Measurements from ENCODE around the gene C19orf47. TPM values are rescaled to one million over a fixed set of nuclear protein-coding genes. Genes with fewer than 3 reads are reported as not detected.

C19orf47 gene
- total and polyA plus RNA-seq, 4 donors, result 6.9 to 24.4 (median 15.8) TPM

GRCh38 chr19:40279761-40280607, 68.2 kb downstream of the C19orf47 start:
- Histone ChIP-seq H3K4me1 (ENCODE audit: control insufficient read depth, insufficient read depth, low read length) (peaks cover 40% of the 10 kb centered on the region), H3K27ac (ENCODE audit: low read depth, low read length) (peak overlapping the region; percentile 71), H3K9me3 (ENCODE audit: control insufficient read depth, insufficient read depth, low read length) (no peaks in the 10 kb centered on the region), H3K27me3 (ENCODE audit: control insufficient read depth, insufficient read depth, low read length) (no peaks in the 10 kb centered on the region), H3K36me3 (ENCODE audit: control insufficient read depth, insufficient read depth, low read length) (peaks cover 44% of the 10 kb centered on the region), H3K4me3 (ENCODE audit: low read depth, low read length) (no peak overlapping the region)
- WGBS (ENCODE audit: insufficient coverage), result 88% methylated on average over 11 of the region's 17 CpGs
- DNase-seq (ENCODE audit: low read depth in 4 of 6, low spot score in 6 of 6), result no peak

GRCh38 chr19:40279120-40279551, 69.1 kb downstream of the C19orf47 start:
- H3K36me3 ChIP-seq (ENCODE audit: control insufficient read depth, insufficient read depth, low read length), result peaks cover 49% of the 10 kb centered on the region
- H3K9me3 ChIP-seq (ENCODE audit: control insufficient read depth, insufficient read depth, low read length), result no peaks in the 10 kb centered on the region
- DNase-seq (ENCODE audit: low read depth in 4 of 6, low spot score in 6 of 6), result peak in 1 of 6 donors; percentile 63
- peaks cover 44% of the 10 kb centered on the region for H3K4me1 ChIP-seq (ENCODE audit: control insufficient read depth, insufficient read depth, low read length)
- H3K27me3 ChIP-seq (ENCODE audit: control insufficient read depth, insufficient read depth, low read length), result no peaks in the 10 kb centered on the region
- H3K4me3 ChIP-seq (ENCODE audit: low read depth, low read length), result no peak overlapping the region
- H3K27ac ChIP-seq (ENCODE audit: low read depth, low read length), result peak overlapping the region; percentile 71
- 63% methylated on average over 13 of the region's 15 CpGs for WGBS (ENCODE audit: insufficient coverage)

- DNase-seq (ENCODE audit: low read depth in 4 of 6, low spot score in 6 of 6), result no peak
- Histone ChIP-seq H3K4me1 (ENCODE audit: control insufficient read depth, insufficient read depth, low read length) (peaks cover 44% of the 10 kb centered on the region), H3K9me3 (ENCODE audit: control insufficient read depth, insufficient read depth, low read length) (no peaks in the 10 kb centered on the region), H3K36me3 (ENCODE audit: control insufficient read depth, insufficient read depth, low read length) (peaks cover 47% of the 10 kb centered on the region), H3K4me3 (ENCODE audit: low read depth, low read length) (no peak overlapping the region), H3K27me3 (ENCODE audit: control insufficient read depth, insufficient read depth, low read length) (no peaks in the 10 kb centered on the region), H3K27ac (ENCODE audit: low read depth, low read length) (peak overlapping the region; percentile 71)
- WGBS (ENCODE audit: insufficient coverage), result 89% methylated on average over 15 of the region's 16 CpGs
These were observed 69.7 kb downstream of the C19orf47 start for GRCh38 chr19:40278361-40279035.

- H3K27me3 ChIP-seq (ENCODE audit: control insufficient read depth, insufficient read depth, low read length), result no peaks in the 10 kb centered on the region
- peaks cover 44% of the 10 kb centered on the region for H3K36me3 ChIP-seq (ENCODE audit: control insufficient read depth, insufficient read depth, low read length)
- H3K4me3 ChIP-seq (ENCODE audit: low read depth, low read length), result no peak overlapping the region
- WGBS (ENCODE audit: insufficient coverage), result 87% methylated on average over 7 of the region's 10 CpGs
- H3K27ac ChIP-seq (ENCODE audit: low read depth, low read length), result no peak overlapping the region
- no peak for DNase-seq (ENCODE audit: low read depth in 4 of 6, low spot score in 6 of 6)
- peaks cover 40% of the 10 kb centered on the region for H3K4me1 ChIP-seq (ENCODE audit: control insufficient read depth, insufficient read depth, low read length)
- no peaks in the 10 kb centered on the region for H3K9me3 ChIP-seq (ENCODE audit: control insufficient read depth, insufficient read depth, low read length)
These were observed 70.7 kb downstream of the C19orf47 start for GRCh38 chr19:40277356-40278059.

GRCh38 chr19:40274585-40275544, 73.3 kb downstream of the C19orf47 start:
- DNase-seq (ENCODE audit: low read depth in 4 of 6, low spot score in 6 of 6), result no peak
- Histone ChIP-seq H3K9me3 (ENCODE audit: control insufficient read depth, insufficient read depth, low read length) (no peaks in the 10 kb centered on the region), H3K27ac (ENCODE audit: low read depth, low read length) (no peak overlapping the region), H3K4me1 (ENCODE audit: control insufficient read depth, insufficient read depth, low read length) (peaks cover 32% of the 10 kb centered on the region), H3K4me3 (ENCODE audit: low read depth, low read length) (no peak overlapping the region), H3K36me3 (ENCODE audit: control insufficient read depth, insufficient read depth, low read length) (peaks cover 37% of the 10 kb centered on the region), H3K27me3 (ENCODE audit: control insufficient read depth, insufficient read depth, low read length) (no peaks in the 10 kb centered on the region)
- WGBS (ENCODE audit: insufficient coverage), result 70% methylated on average over 27 of the region's 28 CpGs

- Histone ChIP-seq H3K27me3 (ENCODE audit: control insufficient read depth, insufficient read depth, low read length) (no peaks in the 10 kb centered on the region), H3K9me3 (ENCODE audit: control insufficient read depth, insufficient read depth, low read length) (no peaks in the 10 kb centered on the region), H3K4me3 (ENCODE audit: low read depth, low read length) (no peak overlapping the region), H3K36me3 (ENCODE audit: control insufficient read depth, insufficient read depth, low read length) (peaks cover 33% of the 10 kb centered on the region), H3K27ac (ENCODE audit: low read depth, low read length) (no peak overlapping the region), H3K4me1 (ENCODE audit: control insufficient read depth, insufficient read depth, low read length) (peaks cover 23% of the 10 kb centered on the region)
- 55% methylated on average over 11 of the region's 14 CpGs for WGBS (ENCODE audit: insufficient coverage)
- no peak for DNase-seq (ENCODE audit: low read depth in 4 of 6, low spot score in 6 of 6)
These were observed 74.5 kb downstream of the C19orf47 start for GRCh38 chr19:40273469-40274360.

- Histone ChIP-seq H3K4me1 (ENCODE audit: control insufficient read depth, insufficient read depth, low read length) (peaks cover 23% of the 10 kb centered on the region), H3K9me3 (ENCODE audit: control insufficient read depth, insufficient read depth, low read length) (no peaks in the 10 kb centered on the region), H3K27ac (ENCODE audit: low read depth, low read length) (no peak overlapping the region), H3K27me3 (ENCODE audit: control insufficient read depth, insufficient read depth, low read length) (no peaks in the 10 kb centered on the region), H3K36me3 (ENCODE audit: control insufficient read depth, insufficient read depth, low read length) (peaks cover 32% of the 10 kb centered on the region), H3K4me3 (ENCODE audit: low read depth, low read length) (no peak overlapping the region)
- no peak for DNase-seq (ENCODE audit: low read depth in 4 of 6, low spot score in 6 of 6)
- WGBS (ENCODE audit: insufficient coverage), result 91% methylated on average over 10 of the region's 14 CpGs
These were observed 75.9 kb downstream of the C19orf47 start for GRCh38 chr19:40272261-40272660.

GRCh38 chr19:40271706-40272105, 76.5 kb downstream of the C19orf47 start:
- no peak overlapping the region for H3K27ac ChIP-seq (ENCODE audit: low read depth, low read length)
- H3K27me3 ChIP-seq (ENCODE audit: control insufficient read depth, insufficient read depth, low read length), result no peaks in the 10 kb centered on the region
- H3K9me3 ChIP-seq (ENCODE audit: control insufficient read depth, insufficient read depth, low read length), result no peaks in the 10 kb centered on the region
- H3K4me1 ChIP-seq (ENCODE audit: control insufficient read depth, insufficient read depth, low read length), result peaks cover 29% of the 10 kb centered on the region
- DNase-seq (ENCODE audit: low read depth in 4 of 6, low spot score in 6 of 6), result no peak
- no peak overlapping the region for H3K4me3 ChIP-seq (ENCODE audit: low read depth, low read length)
- 83% methylated on average over 1 of the region's 4 CpGs for WGBS (ENCODE audit: insufficient coverage)
- peaks cover 36% of the 10 kb centered on the region for H3K36me3 ChIP-seq (ENCODE audit: control insufficient read depth, insufficient read depth, low read length)
